ENCODE measurements around the gene BAIAP2. TPM values are rescaled to one million over a fixed set of nuclear protein-coding genes. Genes with fewer than 3 reads are reported as not detected.

The BAIAP2 gene
- polyA plus RNA-seq, 1 donor from 2014 or later = 17.5 TPM

DNA sequence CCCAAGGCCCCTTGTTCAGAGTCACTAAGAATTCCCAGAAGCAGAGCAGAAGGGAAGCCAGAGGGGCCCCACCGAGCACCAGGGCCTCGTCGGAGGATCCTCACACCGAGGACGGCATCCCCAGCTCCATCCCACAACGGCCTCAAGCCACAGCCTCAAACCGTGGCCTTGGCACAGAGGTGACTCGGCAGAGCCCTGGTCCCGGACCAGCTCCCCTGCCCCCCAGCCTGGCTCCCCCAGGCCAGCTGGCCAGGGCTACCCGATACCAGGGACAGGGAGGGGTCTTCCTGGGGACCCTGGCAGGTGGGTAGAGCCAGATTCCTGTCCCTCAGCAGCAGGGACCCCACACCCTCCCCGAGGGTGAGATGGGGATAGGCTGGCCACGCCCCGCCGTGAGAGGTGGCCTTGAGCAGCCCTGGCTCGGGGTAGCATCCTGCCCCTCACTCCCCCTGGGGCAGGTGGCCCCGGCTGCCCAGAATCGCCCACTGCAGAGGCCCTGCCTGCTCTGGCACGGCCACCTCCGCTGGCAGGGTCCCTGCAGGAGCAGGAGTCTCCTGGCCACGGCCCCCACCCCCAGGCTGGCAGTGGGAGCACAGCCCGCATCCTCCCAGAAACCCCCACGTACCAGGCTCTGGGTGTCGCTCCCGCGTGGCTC lies 124.8 kb downstream of the BAIAP2 start:
- no peak overlapping the region for H3K4me2 ChIP-seq (ENCODE audit: low read length)
- H3K27ac ChIP-seq (ENCODE audit: low read length) = no peak overlapping the region
- H3K9me2 ChIP-seq (ENCODE audit: insufficient read depth, low read length) = no peaks in the 10 kb centered on the region
- H2AFZ ChIP-seq (ENCODE audit: low read depth, low read length) = no peak overlapping the region
- H3K4me3 ChIP-seq (ENCODE audit: low read length) = no peak overlapping the region
- H4K20me1 ChIP-seq (ENCODE audit: insufficient read depth) = no peaks in the 10 kb centered on the region
- H3K9ac ChIP-seq (ENCODE audit: low read length) = no peak overlapping the region
- no peaks in the 10 kb centered on the region for H3K27me3 ChIP-seq (ENCODE audit: insufficient read depth, low read depth, low read length)
- H3K79me2 ChIP-seq (replicated peaks; ENCODE audit: insufficient read depth, low read length) = no peaks in the 10 kb centered on the region
- H3K36me3 ChIP-seq (ENCODE audit: insufficient read depth, low read length) = no peaks in the 10 kb centered on the region
- H3F3A ChIP-seq (ENCODE audit: insufficient read depth, low read length, poor library complexity, severe bottlenecking) = no peaks in the 10 kb centered on the region
- TF ChIP-seq EP300 (conservative IDR thresholded peaks at IDR 0.05; ENCODE audit: poor library complexity, severe bottlenecking) (no peak), SMC3 (conservative IDR thresholded peaks at IDR 0.05; ENCODE audit: poor library complexity) (no peak), EZH2 (IDR thresholded peaks at IDR 0.05; ENCODE audit: borderline replicate concordance, insufficient read depth, low read length, poor library complexity, severe bottlenecking) (no peak), MXI1 (conservative IDR thresholded peaks at IDR 0.05; ENCODE audit: poor library complexity, severe bottlenecking) (no peak), TAF1 (IDR thresholded peaks at IDR 0.05; ENCODE audit: low read depth) (no peak), POLR2AphosphoS5 (IDR thresholded peaks at IDR 0.05) (no peak)
- TF ChIP-seq, protein P1, sequence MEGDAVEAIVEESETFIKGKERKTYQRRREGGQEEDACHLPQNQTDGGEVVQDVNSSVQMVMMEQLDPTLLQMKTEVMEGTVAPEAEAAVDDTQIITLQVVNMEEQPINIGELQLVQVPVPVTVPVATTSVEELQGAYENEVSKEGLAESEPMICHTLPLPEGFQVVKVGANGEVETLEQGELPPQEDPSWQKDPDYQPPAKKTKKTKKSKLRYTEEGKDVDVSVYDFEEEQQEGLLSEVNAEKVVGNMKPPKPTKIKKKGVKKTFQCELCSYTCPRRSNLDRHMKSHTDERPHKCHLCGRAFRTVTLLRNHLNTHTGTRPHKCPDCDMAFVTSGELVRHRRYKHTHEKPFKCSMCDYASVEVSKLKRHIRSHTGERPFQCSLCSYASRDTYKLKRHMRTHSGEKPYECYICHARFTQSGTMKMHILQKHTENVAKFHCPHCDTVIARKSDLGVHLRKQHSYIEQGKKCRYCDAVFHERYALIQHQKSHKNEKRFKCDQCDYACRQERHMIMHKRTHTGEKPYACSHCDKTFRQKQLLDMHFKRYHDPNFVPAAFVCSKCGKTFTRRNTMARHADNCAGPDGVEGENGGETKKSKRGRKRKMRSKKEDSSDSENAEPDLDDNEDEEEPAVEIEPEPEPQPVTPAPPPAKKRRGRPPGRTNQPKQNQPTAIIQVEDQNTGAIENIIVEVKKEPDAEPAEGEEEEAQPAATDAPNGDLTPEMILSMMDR (IDR thresholded peaks at IDR 0.05; ENCODE audit: poor library complexity, severe bottlenecking) = no peak
- TF ChIP-seq, protein P2, sequence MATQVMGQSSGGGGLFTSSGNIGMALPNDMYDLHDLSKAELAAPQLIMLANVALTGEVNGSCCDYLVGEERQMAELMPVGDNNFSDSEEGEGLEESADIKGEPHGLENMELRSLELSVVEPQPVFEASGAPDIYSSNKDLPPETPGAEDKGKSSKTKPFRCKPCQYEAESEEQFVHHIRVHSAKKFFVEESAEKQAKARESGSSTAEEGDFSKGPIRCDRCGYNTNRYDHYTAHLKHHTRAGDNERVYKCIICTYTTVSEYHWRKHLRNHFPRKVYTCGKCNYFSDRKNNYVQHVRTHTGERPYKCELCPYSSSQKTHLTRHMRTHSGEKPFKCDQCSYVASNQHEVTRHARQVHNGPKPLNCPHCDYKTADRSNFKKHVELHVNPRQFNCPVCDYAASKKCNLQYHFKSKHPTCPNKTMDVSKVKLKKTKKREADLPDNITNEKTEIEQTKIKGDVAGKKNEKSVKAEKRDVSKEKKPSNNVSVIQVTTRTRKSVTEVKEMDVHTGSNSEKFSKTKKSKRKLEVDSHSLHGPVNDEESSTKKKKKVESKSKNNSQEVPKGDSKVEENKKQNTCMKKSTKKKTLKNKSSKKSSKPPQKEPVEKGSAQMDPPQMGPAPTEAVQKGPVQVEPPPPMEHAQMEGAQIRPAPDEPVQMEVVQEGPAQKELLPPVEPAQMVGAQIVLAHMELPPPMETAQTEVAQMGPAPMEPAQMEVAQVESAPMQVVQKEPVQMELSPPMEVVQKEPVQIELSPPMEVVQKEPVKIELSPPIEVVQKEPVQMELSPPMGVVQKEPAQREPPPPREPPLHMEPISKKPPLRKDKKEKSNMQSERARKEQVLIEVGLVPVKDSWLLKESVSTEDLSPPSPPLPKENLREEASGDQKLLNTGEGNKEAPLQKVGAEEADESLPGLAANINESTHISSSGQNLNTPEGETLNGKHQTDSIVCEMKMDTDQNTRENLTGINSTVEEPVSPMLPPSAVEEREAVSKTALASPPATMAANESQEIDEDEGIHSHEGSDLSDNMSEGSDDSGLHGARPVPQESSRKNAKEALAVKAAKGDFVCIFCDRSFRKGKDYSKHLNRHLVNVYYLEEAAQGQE (IDR thresholded peaks at IDR 0.05; ENCODE audit: borderline replicate concordance) = no peak
- H3K9me3 ChIP-seq (ENCODE audit: low read length) = no peaks in the 10 kb centered on the region

GRCh38 chr17:81160306-81160705 lies 125.4 kb downstream of the BAIAP2 start:
- H3K27ac ChIP-seq (ENCODE audit: low read length) = no peak overlapping the region
- H2AFZ ChIP-seq (ENCODE audit: low read depth, low read length) = no peak overlapping the region
- H3K4me2 ChIP-seq (ENCODE audit: low read length) = no peak overlapping the region
- H3K9ac ChIP-seq (ENCODE audit: low read length) = no peak overlapping the region
- H3K4me3 ChIP-seq (ENCODE audit: low read length) = no peak overlapping the region
- no peaks in the 10 kb centered on the region for H3K27me3 ChIP-seq (ENCODE audit: insufficient read depth, low read depth, low read length)
- H3K9me3 ChIP-seq (ENCODE audit: low read length) = no peaks in the 10 kb centered on the region
- TF ChIP-seq EZH2 (IDR thresholded peaks at IDR 0.05; ENCODE audit: borderline replicate concordance, insufficient read depth, low read length, poor library complexity, severe bottlenecking) (no peak), TAF1 (IDR thresholded peaks at IDR 0.05; ENCODE audit: low read depth) (no peak), RAD21 (conservative IDR thresholded peaks at IDR 0.05) (no peak), MXI1 (conservative IDR thresholded peaks at IDR 0.05; ENCODE audit: poor library complexity, severe bottlenecking) (no peak), SMC3 (conservative IDR thresholded peaks at IDR 0.05; ENCODE audit: poor library complexity) (no peak), EP300 (conservative IDR thresholded peaks at IDR 0.05; ENCODE audit: poor library complexity, severe bottlenecking) (no peak), POLR2AphosphoS5 (IDR thresholded peaks at IDR 0.05) (no peak)
- TF ChIP-seq, protein P1 (IDR thresholded peaks at IDR 0.05; ENCODE audit: poor library complexity, severe bottlenecking) = no peak
- TF ChIP-seq, protein P2 (IDR thresholded peaks at IDR 0.05; ENCODE audit: borderline replicate concordance) = no peak
- no peaks in the 10 kb centered on the region for H3K36me3 ChIP-seq (ENCODE audit: insufficient read depth, low read length)
- H3K79me2 ChIP-seq (replicated peaks; ENCODE audit: insufficient read depth, low read length) = no peaks in the 10 kb centered on the region
- H4K20me1 ChIP-seq (ENCODE audit: insufficient read depth) = no peaks in the 10 kb centered on the region
- H3K9me2 ChIP-seq (ENCODE audit: insufficient read depth, low read length) = no peaks in the 10 kb centered on the region
- no peaks in the 10 kb centered on the region for H3F3A ChIP-seq (ENCODE audit: insufficient read depth, low read length, poor library complexity, severe bottlenecking)
